GM23338 (cell line): ENCODE data around the gene SPRY2.

ENCODE experiments used
- CREB1 ChIP-seq: fragments of 250-450 bp; sonication (Bioruptor Pico); IDR thresholded peaks from 2 replicates; pipeline ENCODE4 v1.5.0; 2020; ENCODE audit warnings: low read depth, mild to moderate bottlenecking, moderate library complexity
- EZH2 ChIP-seq: fragments of 200-600 bp; sonication (generic); IDR thresholded peaks from one replicate; pipeline ENCODE4 v1.8.0; 2017; ENCODE audit warnings: antibody characterized with exemption, mild to moderate bottlenecking, low read depth; ENCODE audit not compliant: unreplicated experiment
- EZH2phosphoT487 ChIP-seq: fragments of 200-600 bp; sonication (generic); IDR thresholded peaks from one replicate; pipeline ENCODE4 v1.8.1; 2018; ENCODE audit warnings: antibody characterized with exemption; ENCODE audit not compliant: unreplicated experiment
- JUNB ChIP-seq: IDR thresholded peaks from one replicate; pipeline ENCODE4 v1.6.1; 2016; ENCODE audit warnings: antibody characterized with exemption; ENCODE audit not compliant: unreplicated experiment
- POLR2AphosphoS5 ChIP-seq: IDR thresholded peaks from 2 replicates; pipeline ENCODE4 v1.6.1; 2016; ENCODE audit warnings: antibody characterized with exemption, low read depth
- ZNF114 ChIP-seq: fragments of 250-450 bp; sonication (Bioruptor Pico); IDR thresholded peaks from 2 replicates; pipeline ENCODE4 v1.5.0; 2020; ENCODE audit warnings: mild to moderate bottlenecking, moderate library complexity
- TF ChIP-seq, protein P1 (sequence below), 2 experiments: fragments of 200-600 bp in 1 of 2; sonication (generic) in 1 of 2; conservative IDR thresholded peaks; 2 replicates each; pipeline versions ENCODE4 v1.5.1 to v1.6.1; 2016 to 2017; ENCODE audit warnings: antibody characterized with exemption in 2 of 2, low read depth in 2 of 2, mild to moderate bottlenecking in 2 of 2, moderate library complexity in 1 of 2
- TF ChIP-seq, protein P2 (sequence below): IDR thresholded peaks from one replicate; pipeline ENCODE4 v1.6.1; 2018; ENCODE audit warnings: antibody characterized with exemption; ENCODE audit not compliant: unreplicated experiment
- TF ChIP-seq, protein P3 (sequence below): IDR thresholded peaks from 2 replicates; pipeline ENCODE4 v1.6.1; 2016; ENCODE audit warnings: antibody characterized with exemption

DNA sequence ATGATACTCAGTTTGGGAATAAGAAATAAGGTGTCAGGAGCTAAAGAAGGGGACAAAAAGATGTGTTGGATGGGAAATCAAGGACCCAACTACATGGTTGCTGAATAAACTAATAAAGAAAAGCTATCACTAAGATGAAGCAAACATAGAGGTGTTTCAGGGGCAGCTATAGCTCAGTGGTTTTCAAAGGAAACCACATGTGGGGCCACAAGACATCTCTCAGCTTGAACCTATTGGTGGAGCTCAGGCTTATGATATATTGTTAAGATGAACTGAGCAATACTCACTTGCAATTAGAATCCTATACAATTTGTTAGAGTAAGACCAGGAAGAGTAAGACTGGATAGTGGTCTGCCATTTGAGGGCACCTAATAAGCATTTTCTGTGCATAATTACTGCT, 45.1 kb upstream of the SPRY2 start:
- TF ChIP-seq, protein P1, sequence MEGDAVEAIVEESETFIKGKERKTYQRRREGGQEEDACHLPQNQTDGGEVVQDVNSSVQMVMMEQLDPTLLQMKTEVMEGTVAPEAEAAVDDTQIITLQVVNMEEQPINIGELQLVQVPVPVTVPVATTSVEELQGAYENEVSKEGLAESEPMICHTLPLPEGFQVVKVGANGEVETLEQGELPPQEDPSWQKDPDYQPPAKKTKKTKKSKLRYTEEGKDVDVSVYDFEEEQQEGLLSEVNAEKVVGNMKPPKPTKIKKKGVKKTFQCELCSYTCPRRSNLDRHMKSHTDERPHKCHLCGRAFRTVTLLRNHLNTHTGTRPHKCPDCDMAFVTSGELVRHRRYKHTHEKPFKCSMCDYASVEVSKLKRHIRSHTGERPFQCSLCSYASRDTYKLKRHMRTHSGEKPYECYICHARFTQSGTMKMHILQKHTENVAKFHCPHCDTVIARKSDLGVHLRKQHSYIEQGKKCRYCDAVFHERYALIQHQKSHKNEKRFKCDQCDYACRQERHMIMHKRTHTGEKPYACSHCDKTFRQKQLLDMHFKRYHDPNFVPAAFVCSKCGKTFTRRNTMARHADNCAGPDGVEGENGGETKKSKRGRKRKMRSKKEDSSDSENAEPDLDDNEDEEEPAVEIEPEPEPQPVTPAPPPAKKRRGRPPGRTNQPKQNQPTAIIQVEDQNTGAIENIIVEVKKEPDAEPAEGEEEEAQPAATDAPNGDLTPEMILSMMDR (conservative IDR thresholded peaks at IDR 0.05; ENCODE audit: low read depth in 2 of 2): no peak
- TF ChIP-seq POLR2AphosphoS5 (no peak), EZH2 (no peak), EZH2phosphoT487 (no peak), ZNF114 (CRISPR knock-in tag) (no peak), JUNB (no peak), CREB1 (no peak)
- TF ChIP-seq, protein P2, sequence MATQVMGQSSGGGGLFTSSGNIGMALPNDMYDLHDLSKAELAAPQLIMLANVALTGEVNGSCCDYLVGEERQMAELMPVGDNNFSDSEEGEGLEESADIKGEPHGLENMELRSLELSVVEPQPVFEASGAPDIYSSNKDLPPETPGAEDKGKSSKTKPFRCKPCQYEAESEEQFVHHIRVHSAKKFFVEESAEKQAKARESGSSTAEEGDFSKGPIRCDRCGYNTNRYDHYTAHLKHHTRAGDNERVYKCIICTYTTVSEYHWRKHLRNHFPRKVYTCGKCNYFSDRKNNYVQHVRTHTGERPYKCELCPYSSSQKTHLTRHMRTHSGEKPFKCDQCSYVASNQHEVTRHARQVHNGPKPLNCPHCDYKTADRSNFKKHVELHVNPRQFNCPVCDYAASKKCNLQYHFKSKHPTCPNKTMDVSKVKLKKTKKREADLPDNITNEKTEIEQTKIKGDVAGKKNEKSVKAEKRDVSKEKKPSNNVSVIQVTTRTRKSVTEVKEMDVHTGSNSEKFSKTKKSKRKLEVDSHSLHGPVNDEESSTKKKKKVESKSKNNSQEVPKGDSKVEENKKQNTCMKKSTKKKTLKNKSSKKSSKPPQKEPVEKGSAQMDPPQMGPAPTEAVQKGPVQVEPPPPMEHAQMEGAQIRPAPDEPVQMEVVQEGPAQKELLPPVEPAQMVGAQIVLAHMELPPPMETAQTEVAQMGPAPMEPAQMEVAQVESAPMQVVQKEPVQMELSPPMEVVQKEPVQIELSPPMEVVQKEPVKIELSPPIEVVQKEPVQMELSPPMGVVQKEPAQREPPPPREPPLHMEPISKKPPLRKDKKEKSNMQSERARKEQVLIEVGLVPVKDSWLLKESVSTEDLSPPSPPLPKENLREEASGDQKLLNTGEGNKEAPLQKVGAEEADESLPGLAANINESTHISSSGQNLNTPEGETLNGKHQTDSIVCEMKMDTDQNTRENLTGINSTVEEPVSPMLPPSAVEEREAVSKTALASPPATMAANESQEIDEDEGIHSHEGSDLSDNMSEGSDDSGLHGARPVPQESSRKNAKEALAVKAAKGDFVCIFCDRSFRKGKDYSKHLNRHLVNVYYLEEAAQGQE: no peak
- TF ChIP-seq, protein P3, sequence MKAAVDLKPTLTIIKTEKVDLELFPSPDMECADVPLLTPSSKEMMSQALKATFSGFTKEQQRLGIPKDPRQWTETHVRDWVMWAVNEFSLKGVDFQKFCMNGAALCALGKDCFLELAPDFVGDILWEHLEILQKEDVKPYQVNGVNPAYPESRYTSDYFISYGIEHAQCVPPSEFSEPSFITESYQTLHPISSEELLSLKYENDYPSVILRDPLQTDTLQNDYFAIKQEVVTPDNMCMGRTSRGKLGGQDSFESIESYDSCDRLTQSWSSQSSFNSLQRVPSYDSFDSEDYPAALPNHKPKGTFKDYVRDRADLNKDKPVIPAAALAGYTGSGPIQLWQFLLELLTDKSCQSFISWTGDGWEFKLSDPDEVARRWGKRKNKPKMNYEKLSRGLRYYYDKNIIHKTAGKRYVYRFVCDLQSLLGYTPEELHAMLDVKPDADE: no peak
